ENCODE data around the gene PWWP2B.

GRCh38 chr10:132366006-132366405, 31.0 kb upstream of the PWWP2B start:
- TF ChIP-seq CTCF (conservative IDR thresholded peaks at IDR 0.05; ENCODE audit: low read length) (no peak), EZH2phosphoT487 (IDR thresholded peaks at IDR 0.05; ENCODE audit: borderline replicate concordance) (no peak)

Data from Loucy (cell line).